HCT116 (cell line): ENCODE data around the gene SHF. TPM values are rescaled to one million over a fixed set of nuclear protein-coding genes. Genes with fewer than 3 reads are reported as not detected.

ENCODE experiments used
- ATAC-seq: fragments of 200-7000 bp; cut with Tn5 transposase; 2 replicates; pipeline ENCODE4 v1.9.1; 2020; ENCODE audit warnings: mild to moderate bottlenecking, moderate library complexity
- BruUV-seq: library from RNA; stranded (reverse); fragments of 400-500 nt; replicated peaks from 2 replicates; lab custom pipeline; 2021; lab: Mats Ljungman, UMichigan
- CTCF ChIA-PET: fragments of 300-600 bp; sonication (Branson Sonifier 250); formaldehyde crosslinking; loops from one replicate; lab custom pipeline; 2021; ENCODE audit warnings: antibody characterized with exemption; lab: Charles Lee
- POLR2A ChIA-PET: fragments of 300-600, 350-600 bp; sonication (Branson Sonifier 250); formaldehyde crosslinking; loops from one replicate; lab custom pipeline; 2021; ENCODE audit warnings: antibody characterized with exemption; lab: Charles Lee
- RAD21 ChIA-PET, 2 experiments: fragments of 300-600 bp; sonication (Branson Sonifier 250); formaldehyde crosslinking; loops; one replicate each; lab custom pipeline; 2023; ENCODE audit warnings: low total read pairs in 2 of 2; ENCODE audit not compliant: uncharacterized antibody in 2 of 2, unreplicated experiment in 2 of 2, low non-redundant PET in 1 of 2; lab: Charles Lee
- DNase-seq: peaks from one replicate; pipeline ENCODE4 v3.0.0-alpha.2; 2010; ENCODE audit warnings: low read depth, low spot score
- H2AFZ ChIP-seq: fragments of 200-600 bp; shearing (Covaris generic), sonication (generic); 2 replicates; pipeline ENCODE4 v1.6.1; 2017; ENCODE audit warnings: low read depth, mixed run types, mixed read lengths, antibody characterized with exemption, low read length; ENCODE audit not compliant: poor library complexity, severe bottlenecking
- H3K27ac ChIP-seq: 2 replicates; pipeline ENCODE4 v1.5.1; 2012; ENCODE audit warnings: low read depth, low read length
- H3K27me3 ChIP-seq: fragments of 200-600 bp; sonication (generic); 2 replicates; pipeline ENCODE4 v1.6.1; 2016; ENCODE audit warnings: mixed run types, low read length, mixed read lengths; ENCODE audit not compliant: insufficient read depth
- H3K36me3 ChIP-seq, 2 experiments: fragments of 200-500 bp in 1 of 2; fragments of 200-600 bp in 1 of 2; sonication (Bioruptor generic) in 1 of 2; sonication (generic) in 1 of 2; 2 replicates each; pipeline versions ENCODE4 v1.5.1 to v1.6.1; 2014 to 2016; ENCODE audit warnings: low read length in 2 of 2, inconsistent platforms in 1 of 2, mixed read lengths in 1 of 2, mixed run types in 1 of 2; ENCODE audit not compliant: insufficient read depth in 2 of 2, control insufficient read depth in 1 of 2
- H3K4me1 ChIP-seq, 2 experiments: fragments of 200-600 bp in 1 of 2; sonication (generic) in 1 of 2; 2 replicates each; pipeline versions ENCODE4 v1.5.1 to v1.6.1; 2012 to 2017; ENCODE audit warnings: low read length in 2 of 2, inconsistent platforms in 1 of 2, mild to moderate bottlenecking in 1 of 2, mixed read lengths in 1 of 2, mixed run types in 1 of 2, moderate library complexity in 1 of 2; ENCODE audit not compliant: insufficient read depth in 2 of 2, control insufficient read depth in 1 of 2
- H3K4me2 ChIP-seq: fragments of 200-600 bp; sonication (generic); 2 replicates; pipeline ENCODE4 v1.6.1; 2017; ENCODE audit warnings: mixed run types, low read length, mixed read lengths
- H3K4me3 ChIP-seq, 2 experiments: fragments of 200-600 bp in 1 of 2; sonication (generic) in 1 of 2; replicated peaks in 1 of 2; 2 replicates each; pipeline ENCODE4 v1.5.1; 2011 to 2016; ENCODE audit warnings: low read length in 2 of 2, control low read depth in 1 of 2, low read depth in 1 of 2, mild to moderate bottlenecking in 1 of 2, mixed read lengths in 1 of 2, mixed run types in 1 of 2
- H3K79me2 ChIP-seq: fragments of 200-600 bp; sonication (generic); 2 replicates; pipeline ENCODE4 v1.6.1; 2017; ENCODE audit warnings: mild to moderate bottlenecking, mixed run types, low read length, moderate library complexity, mixed read lengths; ENCODE audit not compliant: insufficient read depth
- H3K9ac ChIP-seq: fragments of 200-600 bp; sonication (generic); 2 replicates; pipeline ENCODE4 v1.6.1; 2016; ENCODE audit warnings: low read length, mixed read lengths
- H3K9me2 ChIP-seq: fragments of 200-600 bp; sonication (generic), shearing (Covaris generic); 2 replicates; pipeline ENCODE4 v1.6.1; 2017; ENCODE audit warnings: mixed run types, mild to moderate bottlenecking, moderate library complexity; ENCODE audit not compliant: insufficient read depth
- H3K9me3 ChIP-seq, 2 experiments: fragments of 200-500 bp in 1 of 2; fragments of 200-600 bp in 1 of 2; sonication (Bioruptor generic) in 1 of 2; sonication (generic) in 1 of 2; 2 replicates each; pipeline ENCODE4 v1.6.1; 2014 to 2017; ENCODE audit warnings: low read length in 2 of 2, mixed read lengths in 2 of 2, inconsistent platforms in 1 of 2, low read depth in 1 of 2, mild to moderate bottlenecking in 1 of 2, mixed run types in 1 of 2, moderate library complexity in 1 of 2; ENCODE audit not compliant: control insufficient read depth in 1 of 2, insufficient read depth in 1 of 2
- H4K20me1 ChIP-seq: fragments of 200-600 bp; sonication (generic), shearing (Covaris generic); 2 replicates; pipeline ENCODE4 v1.6.1; 2017; ENCODE audit warnings: mixed run types, mild to moderate bottlenecking, moderate library complexity; ENCODE audit not compliant: insufficient read depth
- CEBPB ChIP-seq: IDR thresholded peaks from 2 replicates; pipeline ENCODE4 v1.6.1; 2012; ENCODE audit warnings: low read depth
- EGR1 ChIP-seq: IDR thresholded peaks from 2 replicates; pipeline ENCODE4 v1.6.1; 2012; ENCODE audit warnings: low read depth
- EZH2 ChIP-seq: fragments of 200-600 bp; sonication (generic); IDR thresholded peaks from 2 replicates; pipeline ENCODE4 v1.6.1; 2017; ENCODE audit warnings: antibody characterized with exemption, mixed run types
- FOSL1 ChIP-seq: IDR thresholded peaks from 2 replicates; pipeline ENCODE4 v1.6.1; 2012; ENCODE audit warnings: low read depth
- POLR2AphosphoS5 ChIP-seq: IDR thresholded peaks from 2 replicates; pipeline ENCODE4 v1.6.1; 2011; ENCODE audit warnings: mild to moderate bottlenecking, low read depth, low read length, moderate library complexity
- YY1 ChIP-seq: IDR thresholded peaks from 2 replicates; pipeline ENCODE4 v1.6.1; 2011; ENCODE audit warnings: low read length, low read depth, moderate library complexity, mild to moderate bottlenecking; ENCODE audit not compliant: insufficient replicate concordance; ENCODE audit errors: extremely low read depth
- intact Hi-C: fragments of 100-400 bp; cut with micrococcal nuclease; formaldehyde crosslinking; loops from 2 replicates; pipeline ENCODE4 v1.10.0; 2022
- total RNA-seq: library from RNA; stranded (reverse); gene quantifications from one replicate; pipeline ENCODE4 v1.2.1, GENCODE V29; 2021; ENCODE audit not compliant: unreplicated experiment
- TF ChIP-seq, protein P1 (sequence below): IDR thresholded peaks from 2 replicates; pipeline ENCODE4 v1.6.1; 2012; ENCODE audit warnings: low read depth
- TF ChIP-seq, protein P2 (sequence below): IDR thresholded peaks from 2 replicates; pipeline ENCODE4 v1.6.1; 2011; ENCODE audit warnings: mild to moderate bottlenecking, low read length, moderate library complexity; ENCODE audit not compliant: insufficient replicate concordance; ENCODE audit errors: extremely low read depth

SHF gene
- total RNA-seq, 1 experiment from 2014 or later = 2.6 TPM

DNA sequence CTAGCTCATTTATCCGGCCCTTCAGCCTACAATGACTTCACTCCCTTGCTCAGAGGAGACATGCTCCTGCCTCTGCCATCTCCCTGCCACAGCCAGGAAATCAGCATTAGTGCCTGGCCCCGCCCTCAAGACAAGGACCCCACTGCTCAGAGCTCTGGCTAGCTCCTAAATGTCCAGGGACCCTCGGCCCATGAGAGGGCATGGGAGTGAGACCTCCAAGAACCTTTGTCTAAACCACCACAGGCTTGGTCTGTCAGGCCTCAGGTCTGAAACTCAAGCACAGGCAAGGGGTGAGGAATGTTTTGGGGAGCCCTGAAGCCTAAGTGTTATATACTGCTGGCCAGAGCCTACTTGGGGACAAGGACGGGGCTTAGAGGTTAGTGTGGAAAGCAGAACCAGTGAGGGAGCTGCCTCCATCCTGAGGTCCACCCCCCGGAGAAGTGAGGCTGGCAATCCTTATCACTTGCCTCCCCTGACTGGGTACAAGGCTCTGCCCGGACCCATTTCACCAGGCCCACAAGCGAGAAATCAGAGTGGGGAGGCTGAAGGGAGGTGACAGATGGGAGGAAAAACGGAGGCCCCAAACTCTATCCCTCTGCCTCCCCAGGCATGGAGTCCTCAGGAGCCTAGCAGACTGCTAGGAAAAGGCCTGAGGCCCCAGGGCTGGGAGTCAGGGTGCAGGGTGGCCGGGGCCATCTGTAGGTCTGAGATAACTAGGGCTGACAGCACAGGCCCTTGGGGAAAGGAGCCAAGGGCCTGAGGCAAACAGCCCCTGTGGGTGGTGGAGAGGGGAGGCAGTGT is 18.8 kb downstream of the SHF start:
- no TSS peak for BruUV-seq
- peaks cover 6 to 16% of the 10 kb centered on the region in 2 experiments for H3K4me1 ChIP-seq
- no peaks in the 10 kb centered on the region for H3K9me3 ChIP-seq
- no peak overlapping the region for H3K9ac ChIP-seq
- no peaks in the 10 kb centered on the region for H3K79me2 ChIP-seq
- ATAC-seq = no peak
- no peaks in the 10 kb centered on the region for H4K20me1 ChIP-seq
- no peak overlapping the region for H3K4me3 ChIP-seq
- no peak overlapping the region for H3K27ac ChIP-seq
- POLR2A ChIA-PET = no interaction called here
- H3K9me2 ChIP-seq = no peaks in the 10 kb centered on the region
- H3K4me2 ChIP-seq = no peak overlapping the region
- CTCF ChIA-PET = interaction anchor here (0.7 to 1.3 kb wide), 2 partner anchors 13 to 84 kb away, joined by 3 to 4 read pairs; no protein-coding TSS in a partner anchor
- RAD21 ChIA-PET = no interaction called here
- intact Hi-C loops = loop anchor here (10.0 kb wide), 1 partner anchor 446 kb away; no protein-coding TSS in a partner anchor
- no peaks in the 10 kb centered on the region for H3K36me3 ChIP-seq
- H2AFZ ChIP-seq = no peak overlapping the region
- TF ChIP-seq YY1 (no peak), CEBPB (no peak), EGR1 (no peak), FOSL1 (no peak), POLR2AphosphoS5 (no peak), EZH2 (no peak)
- TF ChIP-seq, protein P1, sequence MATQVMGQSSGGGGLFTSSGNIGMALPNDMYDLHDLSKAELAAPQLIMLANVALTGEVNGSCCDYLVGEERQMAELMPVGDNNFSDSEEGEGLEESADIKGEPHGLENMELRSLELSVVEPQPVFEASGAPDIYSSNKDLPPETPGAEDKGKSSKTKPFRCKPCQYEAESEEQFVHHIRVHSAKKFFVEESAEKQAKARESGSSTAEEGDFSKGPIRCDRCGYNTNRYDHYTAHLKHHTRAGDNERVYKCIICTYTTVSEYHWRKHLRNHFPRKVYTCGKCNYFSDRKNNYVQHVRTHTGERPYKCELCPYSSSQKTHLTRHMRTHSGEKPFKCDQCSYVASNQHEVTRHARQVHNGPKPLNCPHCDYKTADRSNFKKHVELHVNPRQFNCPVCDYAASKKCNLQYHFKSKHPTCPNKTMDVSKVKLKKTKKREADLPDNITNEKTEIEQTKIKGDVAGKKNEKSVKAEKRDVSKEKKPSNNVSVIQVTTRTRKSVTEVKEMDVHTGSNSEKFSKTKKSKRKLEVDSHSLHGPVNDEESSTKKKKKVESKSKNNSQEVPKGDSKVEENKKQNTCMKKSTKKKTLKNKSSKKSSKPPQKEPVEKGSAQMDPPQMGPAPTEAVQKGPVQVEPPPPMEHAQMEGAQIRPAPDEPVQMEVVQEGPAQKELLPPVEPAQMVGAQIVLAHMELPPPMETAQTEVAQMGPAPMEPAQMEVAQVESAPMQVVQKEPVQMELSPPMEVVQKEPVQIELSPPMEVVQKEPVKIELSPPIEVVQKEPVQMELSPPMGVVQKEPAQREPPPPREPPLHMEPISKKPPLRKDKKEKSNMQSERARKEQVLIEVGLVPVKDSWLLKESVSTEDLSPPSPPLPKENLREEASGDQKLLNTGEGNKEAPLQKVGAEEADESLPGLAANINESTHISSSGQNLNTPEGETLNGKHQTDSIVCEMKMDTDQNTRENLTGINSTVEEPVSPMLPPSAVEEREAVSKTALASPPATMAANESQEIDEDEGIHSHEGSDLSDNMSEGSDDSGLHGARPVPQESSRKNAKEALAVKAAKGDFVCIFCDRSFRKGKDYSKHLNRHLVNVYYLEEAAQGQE = no peak
- TF ChIP-seq, protein P2, sequence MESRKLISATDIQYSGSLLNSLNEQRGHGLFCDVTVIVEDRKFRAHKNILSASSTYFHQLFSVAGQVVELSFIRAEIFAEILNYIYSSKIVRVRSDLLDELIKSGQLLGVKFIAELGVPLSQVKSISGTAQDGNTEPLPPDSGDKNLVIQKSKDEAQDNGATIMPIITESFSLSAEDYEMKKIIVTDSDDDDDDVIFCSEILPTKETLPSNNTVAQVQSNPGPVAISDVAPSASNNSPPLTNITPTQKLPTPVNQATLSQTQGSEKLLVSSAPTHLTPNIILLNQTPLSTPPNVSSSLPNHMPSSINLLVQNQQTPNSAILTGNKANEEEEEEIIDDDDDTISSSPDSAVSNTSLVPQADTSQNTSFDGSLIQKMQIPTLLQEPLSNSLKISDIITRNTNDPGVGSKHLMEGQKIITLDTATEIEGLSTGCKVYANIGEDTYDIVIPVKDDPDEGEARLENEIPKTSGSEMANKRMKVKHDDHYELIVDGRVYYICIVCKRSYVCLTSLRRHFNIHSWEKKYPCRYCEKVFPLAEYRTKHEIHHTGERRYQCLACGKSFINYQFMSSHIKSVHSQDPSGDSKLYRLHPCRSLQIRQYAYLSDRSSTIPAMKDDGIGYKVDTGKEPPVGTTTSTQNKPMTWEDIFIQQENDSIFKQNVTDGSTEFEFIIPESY = no peak
- no peaks in the 10 kb centered on the region for H3K27me3 ChIP-seq
- DNase-seq = no peak
